CD4-positive, alpha-beta T cell treated with Interleukin-4 for 4 hours (primary cell): ENCODE data around the gene CLMP.
"Not testable (repeated sequence)": the region's sequence is repeated elsewhere in the genome, so short reads cannot be mapped to it uniquely, and the experiment has no call there.

Source experiments
- DNase-seq: peaks from one replicate; pipeline ENCODE4 v3.0.0-alpha.2; 2020

CLMP gene

DNA sequence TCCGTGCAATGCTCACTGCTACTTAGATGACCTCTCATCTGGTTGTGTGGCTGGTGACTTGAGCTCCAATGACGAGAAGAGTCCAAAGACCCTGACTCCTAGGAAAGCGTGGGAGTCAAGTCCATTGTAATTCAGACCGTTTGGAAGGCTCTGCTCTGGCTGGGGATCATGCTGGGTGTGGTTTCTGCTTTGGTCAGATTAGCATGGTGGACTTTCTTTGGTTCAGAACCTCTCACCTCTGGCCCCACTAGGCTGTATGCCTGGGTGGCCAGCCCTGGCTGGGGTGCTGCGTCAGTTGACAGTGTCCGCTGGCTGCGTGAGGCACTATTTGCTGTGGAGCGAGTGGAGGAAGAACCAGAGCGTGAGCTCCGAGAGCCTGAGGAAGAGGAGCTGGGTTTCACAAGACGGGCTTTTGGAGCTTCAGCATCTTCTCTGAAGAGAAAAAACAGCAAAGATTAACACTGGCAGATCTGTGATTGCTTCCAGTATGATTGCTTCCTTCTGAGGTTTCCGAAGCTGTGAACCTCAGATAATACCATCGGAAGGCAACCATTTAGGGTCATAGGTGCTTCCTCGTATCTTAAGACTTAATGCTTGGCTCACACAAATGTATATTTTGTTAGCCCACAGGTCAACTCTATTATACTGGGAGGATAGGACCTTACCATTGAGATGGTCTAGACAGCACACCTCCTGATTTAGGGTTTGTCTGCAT lies 121.5 kb downstream of the CLMP start:
- no peak for DNase-seq

DNA sequence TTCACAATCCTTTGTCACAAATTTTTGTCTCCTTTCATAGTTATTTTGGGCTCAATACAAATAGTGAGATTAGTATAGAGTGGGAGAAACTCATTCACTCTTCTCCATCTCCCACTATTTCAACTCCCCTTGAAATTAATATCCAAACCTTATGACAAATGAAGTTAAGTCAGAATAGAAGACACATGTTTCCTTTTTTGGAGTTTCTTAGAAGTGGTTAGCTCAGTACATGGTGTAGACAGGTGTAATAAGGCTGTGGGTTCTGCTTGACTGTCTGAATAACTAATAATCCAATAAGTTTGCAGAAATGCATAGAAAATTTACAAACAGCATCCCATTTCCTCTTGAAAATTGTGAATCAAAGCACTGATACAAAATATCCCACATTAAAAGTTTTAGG lies 122.3 kb downstream of the CLMP start:
- no peak for DNase-seq

- DNase-seq = no peak
Observed at GRCh38 chr11:123072332-123072761, 122.7 kb downstream of the CLMP start.

DNA sequence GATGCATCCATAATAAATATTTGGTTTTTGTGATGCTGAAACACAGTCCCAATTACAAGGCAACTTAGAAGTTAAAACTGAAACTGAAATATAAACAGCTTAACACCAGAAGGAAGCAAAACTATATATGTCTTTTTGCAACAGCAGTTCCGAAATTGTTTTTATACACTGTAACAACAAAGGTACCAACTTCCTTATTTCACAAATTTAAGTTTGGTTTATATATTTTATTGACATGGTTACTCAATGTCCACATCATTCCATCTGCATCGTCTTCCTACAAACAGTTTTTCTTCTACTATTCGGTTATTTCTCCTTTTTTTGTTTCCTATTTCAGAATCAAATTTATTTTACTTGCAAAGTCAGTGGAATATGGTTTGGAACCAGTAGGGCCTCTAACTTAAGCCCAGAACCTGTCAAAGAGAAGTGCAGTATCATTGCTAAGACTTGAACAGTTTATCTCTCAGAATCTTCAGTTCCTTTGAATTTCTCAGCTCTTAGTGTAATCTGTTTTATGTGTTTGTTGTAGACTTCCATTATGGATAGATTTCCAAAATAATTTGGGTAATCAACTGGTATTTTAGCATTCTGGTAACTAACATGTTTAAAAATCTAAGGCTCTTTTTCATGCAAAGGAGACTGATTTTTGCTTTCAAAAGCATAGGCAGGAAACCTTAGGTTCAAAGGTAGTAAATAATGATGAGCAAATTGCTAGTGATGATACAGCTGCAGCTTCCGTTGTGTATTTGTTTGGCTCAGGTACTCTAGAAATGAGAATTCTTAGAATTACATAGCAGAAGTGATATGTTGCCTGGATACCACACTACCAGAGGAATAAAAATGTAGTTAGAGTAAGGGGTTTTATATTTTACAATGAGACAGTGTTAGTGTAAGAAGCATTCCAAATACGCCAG lies 124.9 kb downstream of the CLMP start:
- DNase-seq = peak; percentile 88

GRCh38 chr11:123065621-123066020 lies 129.4 kb downstream of the CLMP start:
- DNase-seq = no peak

GRCh38 chr11:123063826-123064657 lies 131.0 kb downstream of the CLMP start:
- peak; percentile 56 for DNase-seq

DNA sequence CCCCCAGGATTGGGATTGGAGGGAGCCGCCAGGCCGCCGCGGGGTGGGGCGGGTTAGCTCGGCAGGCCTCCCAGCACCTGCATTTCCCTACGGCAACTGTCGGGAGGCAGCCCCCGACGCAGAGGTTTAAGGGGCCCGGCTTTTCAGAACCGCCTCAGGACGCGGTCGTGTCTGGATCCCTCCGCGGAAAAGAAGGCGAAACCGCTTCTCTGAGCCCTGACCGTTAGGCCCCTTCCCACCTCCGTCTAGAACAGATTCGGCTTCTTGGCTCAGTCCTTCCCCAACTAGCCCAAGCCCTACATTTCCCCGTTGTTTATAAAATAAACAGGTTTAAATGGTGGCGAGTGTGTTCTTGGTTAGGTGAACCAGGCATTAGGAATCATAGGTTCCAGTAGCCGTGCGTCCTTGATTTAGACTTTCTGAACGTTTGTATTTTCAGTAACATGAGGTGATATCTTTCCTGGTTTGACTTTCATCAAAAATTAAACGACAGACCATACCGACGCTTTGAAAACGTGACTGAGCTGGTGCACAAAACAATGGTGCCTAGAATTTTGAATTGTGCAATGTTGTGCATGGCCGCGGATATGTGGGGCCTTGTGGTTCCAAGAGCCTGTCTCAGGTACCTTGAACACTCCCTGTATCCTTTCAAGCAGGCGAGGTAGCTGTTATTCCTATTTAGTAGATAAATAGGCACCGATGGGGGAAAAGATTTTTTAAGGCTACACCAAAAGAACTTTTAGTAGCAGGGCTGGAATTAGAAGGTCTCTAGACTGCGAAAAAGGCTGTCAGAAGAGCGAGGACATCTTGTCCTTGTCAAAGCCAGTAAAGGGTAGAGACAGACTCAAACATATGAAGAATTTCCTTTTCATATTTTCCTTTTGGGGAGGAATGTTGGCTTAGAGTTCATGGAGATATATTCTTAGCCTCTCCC lies 131.9 kb downstream of the CLMP start:
- peak; percentile 49 for DNase-seq

GRCh38 chr11:123062158-123062891 lies 132.7 kb downstream of the CLMP start:
- DNase-seq = peak; percentile 100

GRCh38 chr11:123061403-123062157 lies 133.5 kb downstream of the CLMP start, which contains the start of gene HSPA8:
TSS of gene HSPA8 (minus strand) at chr11:123062136. CDS start at chr11:123061324, 812 bp downstream.
- peak; percentile 74 for DNase-seq

GRCh38 chr11:123060277-123061000 lies 134.6 kb downstream of the CLMP start:
- DNase-seq = no peak

GRCh38 chr11:123059041-123059920 lies 135.8 kb downstream of the CLMP start:
- not testable (repeated sequence) for DNase-seq

- DNase-seq = no peak
Observed at GRCh38 chr11:123057661-123058305, 137.3 kb downstream of the CLMP start.

DNA sequence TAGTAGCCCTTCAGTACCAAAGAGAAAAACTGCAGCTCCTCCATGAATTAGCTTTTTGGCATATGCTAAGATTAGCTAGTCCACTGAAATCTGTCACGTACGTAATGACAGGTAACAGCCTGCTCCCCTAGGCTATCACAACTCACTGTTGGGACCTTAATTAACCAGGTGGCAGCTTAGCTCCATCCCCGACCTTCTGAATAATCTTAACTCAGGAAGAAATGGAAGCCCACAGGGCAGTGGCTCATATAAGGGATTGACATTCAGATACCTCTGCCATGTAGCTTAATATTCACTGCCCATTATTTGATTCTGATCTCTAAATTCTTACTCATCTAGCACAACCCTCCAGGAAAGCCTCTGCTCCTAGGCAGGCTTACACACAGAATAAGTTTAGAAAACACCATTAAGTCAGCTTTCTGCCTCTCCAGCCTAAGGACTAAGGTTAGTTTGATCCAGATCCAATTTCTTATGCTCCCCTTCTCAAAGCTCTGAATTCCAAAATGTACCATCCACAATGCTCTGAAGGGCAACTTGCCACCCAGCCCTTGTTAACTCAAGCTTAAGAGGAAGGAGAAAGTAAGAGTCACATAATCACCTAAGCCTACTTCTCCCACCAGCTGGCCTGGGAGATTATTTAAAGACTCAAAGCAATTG lies 138.1 kb downstream of the CLMP start:
- no peak for DNase-seq

GRCh38 chr11:123055191-123055901 lies 139.7 kb downstream of the CLMP start:
- no peak for DNase-seq

DNA sequence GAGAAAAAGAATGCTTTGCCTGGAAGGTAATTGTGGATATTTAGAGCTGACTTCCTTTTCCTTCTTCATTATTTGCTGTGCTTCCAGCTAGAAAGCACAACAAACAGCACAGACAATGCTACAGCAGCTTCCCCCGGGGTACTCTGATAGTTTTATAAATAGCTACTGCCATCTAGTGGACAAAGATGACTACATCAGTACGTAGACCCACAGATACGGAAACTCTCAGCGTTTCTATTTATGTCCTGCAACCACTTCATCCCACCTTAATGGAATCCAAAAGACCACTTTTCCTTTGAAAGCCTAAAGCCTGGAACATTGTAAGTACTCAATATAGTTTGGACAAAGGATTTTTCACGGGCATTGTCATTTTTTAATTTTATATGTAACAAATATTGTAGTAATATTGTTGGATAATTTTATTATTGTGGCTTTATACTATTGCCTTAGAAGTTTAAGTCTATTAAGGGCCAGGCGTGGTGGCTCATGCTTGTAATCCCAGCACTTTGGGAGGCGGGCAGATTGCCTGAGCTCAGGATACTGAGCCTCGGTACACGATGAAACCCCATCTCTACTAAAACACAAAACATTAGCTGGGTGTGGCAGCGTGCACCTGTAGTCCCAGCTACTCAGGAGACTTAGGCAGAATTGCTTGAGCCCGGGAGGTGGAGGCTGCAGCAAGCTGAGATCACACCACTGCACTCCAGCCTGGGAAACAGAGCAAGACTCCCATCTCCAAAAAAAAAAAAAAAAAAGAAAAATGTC lies 140.6 kb downstream of the CLMP start:
- DNase-seq = peak; percentile 76
